ENCODE results near the gene KHDC1. TPM values are rescaled to one million over a fixed set of nuclear protein-coding genes. Genes with fewer than 3 reads are reported as not detected.
"Not testable (repeated sequence)": the region's sequence is repeated elsewhere in the genome, so short reads cannot be mapped to it uniquely, and the experiment has no call there.

Gene KHDC1
- total and polyA plus RNA-seq, 2 experiments from 2014 or later = 1.1 to 3.8 TPM

- Histone ChIP-seq H3K9ac (no peak overlapping the region), H3K4me2 (ENCODE audit: unreplicated experiment) (no peak overlapping the region), H4K20me1 (ENCODE audit: insufficient read depth) (no peaks in the 10 kb centered on the region), H3K4me1 (ENCODE audit: insufficient read depth) (no peaks in the 10 kb centered on the region), H3K79me2 (ENCODE audit: insufficient read depth) (no peaks in the 10 kb centered on the region), H3F3A (ENCODE audit: insufficient read depth) (no peaks in the 10 kb centered on the region), H3K36me3 (ENCODE audit: low read depth) (no peaks in the 10 kb centered on the region), H3K27ac (no peak overlapping the region), H3K9me3 (ENCODE audit: low read depth) (no peaks in the 10 kb centered on the region), H3K4me3 (no peak overlapping the region), H3K9me2 (ENCODE audit: insufficient read depth) (no peaks in the 10 kb centered on the region), H2AFZ (no peak overlapping the region), H3K27me3 (replicated peaks; ENCODE audit: insufficient read depth) (no peaks in the 10 kb centered on the region)
- TF ChIP-seq EZH2 (IDR thresholded peaks at IDR 0.05; ENCODE audit: insufficient read depth, poor library complexity, severe bottlenecking) (no peak), EZH2phosphoT487 (IDR thresholded peaks at IDR 0.05; ENCODE audit: insufficient read depth, low read depth) (no peak)
- 86 to 91% methylated on average over 7 of the region's 7 CpGs for WGBS, 2 experiments (ENCODE audit: low coverage in 1 of 2, low lambda C conversion rate in 2 of 2, missing lambda C conversion rate in 2 of 2)
- in situ Hi-C loops (cut with MboI) = no loop called here
- DNase-seq = no peak
These were observed 68.3 kb downstream of the KHDC1 start for GRCh38 chr6:73194744-73195143.

- H4K20me1 ChIP-seq (ENCODE audit: insufficient read depth); H3K36me3 ChIP-seq (ENCODE audit: low read depth); H3K9me3 ChIP-seq (ENCODE audit: low read depth); H2AFZ ChIP-seq; H3K27ac ChIP-seq; H3K27me3 ChIP-seq (replicated peaks; ENCODE audit: insufficient read depth); H3F3A ChIP-seq (ENCODE audit: insufficient read depth); H3K4me1 ChIP-seq (ENCODE audit: insufficient read depth); H3K9me2 ChIP-seq (ENCODE audit: insufficient read depth); H3K9ac ChIP-seq; H3K4me3 ChIP-seq; DNase-seq; H3K79me2 ChIP-seq (ENCODE audit: insufficient read depth); in situ Hi-C loops (cut with MboI); H3K4me2 ChIP-seq (ENCODE audit: unreplicated experiment): not testable (repeated sequence)
- 76 to 87% methylated on average over 4 of the region's 4 CpGs for WGBS, 2 experiments (ENCODE audit: low coverage in 1 of 2, low lambda C conversion rate in 2 of 2, missing lambda C conversion rate in 2 of 2)
These were observed 69.7 kb downstream of the KHDC1 start for GRCh38 chr6:73193302-73193701.

Small RNAs within 50 kb of the gene (small RNA-seq; reads per million reads assigned to genes)
- not detected for gene RPSAP41 (ENCODE audit: low read depth, low replicate concordance)

Other genes with a start within 250 kb of the KHDC1 start
- not detected in 2 replicates for gene KHDC1L, start 37.7 kb downstream of the KHDC1 start, total RNA-seq (2014; rRNA removed; shearing (Covaris generic))
- gene KHDC1L, start 37.7 kb downstream of the KHDC1 start, polyA plus RNA-seq (2016; fragmentation: Nextera tagmentation; extraction: Ambion mirVana) = not detected in 2 replicates
- not detected in 2 replicates for gene DPPA5, start 91.1 kb upstream of the KHDC1 start, total RNA-seq (2014; rRNA removed; shearing (Covaris generic))
- gene DPPA5, start 91.1 kb upstream of the KHDC1 start, polyA plus RNA-seq (2016; fragmentation: Nextera tagmentation; extraction: Ambion mirVana) = not detected in 2 replicates
- gene KHDC3L, start 99.5 kb upstream of the KHDC1 start, total RNA-seq (2014; rRNA removed; shearing (Covaris generic)) = not detected in 2 replicates
- gene KHDC3L, start 99.5 kb upstream of the KHDC1 start, polyA plus RNA-seq (2016; fragmentation: Nextera tagmentation; extraction: Ambion mirVana) = not detected in 2 replicates
- gene OOEP, start 106.7 kb upstream of the KHDC1 start, total RNA-seq (2014; rRNA removed; shearing (Covaris generic)) = not detected in 2 replicates
- gene OOEP, start 106.7 kb upstream of the KHDC1 start, polyA plus RNA-seq (2016; fragmentation: Nextera tagmentation; extraction: Ambion mirVana) = not detected in 2 replicates
- 0.11 and 0.13 TPM in 2 replicates for gene DDX43, start 131.6 kb upstream of the KHDC1 start, total RNA-seq (2014; rRNA removed; shearing (Covaris generic))
- 0.38 and 0.51 TPM in 2 replicates for gene DDX43, start 131.6 kb upstream of the KHDC1 start, polyA plus RNA-seq (2016; fragmentation: Nextera tagmentation; extraction: Ambion mirVana)
- 4.8 and 6.3 TPM in 2 replicates for gene CGAS, start 189.1 kb upstream of the KHDC1 start, total RNA-seq (2014; rRNA removed; shearing (Covaris generic))
- 3.7 TPM in 2 replicates for gene CGAS, start 189.1 kb upstream of the KHDC1 start, polyA plus RNA-seq (2016; fragmentation: Nextera tagmentation; extraction: Ambion mirVana)
- gene MTO1, start 198.5 kb upstream of the KHDC1 start, total RNA-seq (2014; rRNA removed; shearing (Covaris generic)) = 22.9 and 28.9 TPM in 2 replicates
- 21.8 and 23.0 TPM in 2 replicates for gene MTO1, start 198.5 kb upstream of the KHDC1 start, polyA plus RNA-seq (2016; fragmentation: Nextera tagmentation; extraction: Ambion mirVana)